DMS53 treated with DMSO at 0.1 percent for 48 hours (cell line): ENCODE results near the gene SMIM20.
A peak's percentile ranks its signal among the peaks of the same experiment; 100 is the strongest.

Source experiments
- DNase-seq: peaks from one replicate; lab custom pipeline; 2025; ENCODE audit not compliant: unreplicated experiment; lab: John Stamatoyannopoulos, UW

SMIM20 gene

GRCh38 chr4:25953740-25954139 lies 39.7 kb downstream of the SMIM20 start:
- no peak for DNase-seq

- DNase-seq: no peak
These were observed 40.4 kb downstream of the SMIM20 start for GRCh38 chr4:25954293-25954904.

- no peak for DNase-seq
These were observed 41.7 kb downstream of the SMIM20 start for GRCh38 chr4:25955705-25956104.

GRCh38 chr4:25956260-25956659 lies 42.2 kb downstream of the SMIM20 start:
- DNase-seq: no peak

- DNase-seq: no peak
These were observed 44.1 kb downstream of the SMIM20 start for GRCh38 chr4:25958110-25958509.

- no peak for DNase-seq
These were observed 48.4 kb downstream of the SMIM20 start for GRCh38 chr4:25962393-25962792.

GRCh38 chr4:25965629-25966028 lies 51.6 kb downstream of the SMIM20 start:
- no peak for DNase-seq

- no peak for DNase-seq
These were observed 52.2 kb downstream of the SMIM20 start for GRCh38 chr4:25966171-25966570.

GRCh38 chr4:25969374-25970155 lies 55.5 kb downstream of the SMIM20 start:
- no peak for DNase-seq

GRCh38 chr4:25970226-25970675 lies 56.2 kb downstream of the SMIM20 start:
- peak; percentile 70 for DNase-seq

GRCh38 chr4:25970691-25971432 lies 56.8 kb downstream of the SMIM20 start:
- DNase-seq: peak; percentile 95

GRCh38 chr4:25972366-25972765 lies 58.3 kb downstream of the SMIM20 start:
- DNase-seq: no peak

GRCh38 chr4:25972984-25973745 lies 59.1 kb downstream of the SMIM20 start:
- no peak for DNase-seq

GRCh38 chr4:25976780-25977179 lies 62.8 kb downstream of the SMIM20 start:
- no peak for DNase-seq

- DNase-seq: no peak
These were observed 63.6 kb downstream of the SMIM20 start for GRCh38 chr4:25977397-25978170.

- no peak for DNase-seq
These were observed 64.3 kb downstream of the SMIM20 start for GRCh38 chr4:25978327-25978726.
